Testis (tissue), 2 donors: ENCODE measurements around the gene KIF5C.

Experiments
- POLR2A ChIP-seq: fragments of 450-650 bp; IDR thresholded peaks from one replicate; pipeline ENCODE4 v1.6.1; 2017; ENCODE audit warnings: antibody characterized with exemption, mild to moderate bottlenecking, moderate library complexity
- TF ChIP-seq, protein P1 (sequence below), 3 experiments: fragments of 450-650 bp in 2 of 3; fragments of 200-600 bp in 1 of 3; sonication (generic) in 1 of 3; IDR thresholded peaks; one replicate each; pipeline ENCODE4 v1.5.1; 2016 to 2019; ENCODE audit warnings: antibody characterized with exemption in 3 of 3, mild to moderate bottlenecking in 2 of 3, moderate library complexity in 1 of 3

DNA sequence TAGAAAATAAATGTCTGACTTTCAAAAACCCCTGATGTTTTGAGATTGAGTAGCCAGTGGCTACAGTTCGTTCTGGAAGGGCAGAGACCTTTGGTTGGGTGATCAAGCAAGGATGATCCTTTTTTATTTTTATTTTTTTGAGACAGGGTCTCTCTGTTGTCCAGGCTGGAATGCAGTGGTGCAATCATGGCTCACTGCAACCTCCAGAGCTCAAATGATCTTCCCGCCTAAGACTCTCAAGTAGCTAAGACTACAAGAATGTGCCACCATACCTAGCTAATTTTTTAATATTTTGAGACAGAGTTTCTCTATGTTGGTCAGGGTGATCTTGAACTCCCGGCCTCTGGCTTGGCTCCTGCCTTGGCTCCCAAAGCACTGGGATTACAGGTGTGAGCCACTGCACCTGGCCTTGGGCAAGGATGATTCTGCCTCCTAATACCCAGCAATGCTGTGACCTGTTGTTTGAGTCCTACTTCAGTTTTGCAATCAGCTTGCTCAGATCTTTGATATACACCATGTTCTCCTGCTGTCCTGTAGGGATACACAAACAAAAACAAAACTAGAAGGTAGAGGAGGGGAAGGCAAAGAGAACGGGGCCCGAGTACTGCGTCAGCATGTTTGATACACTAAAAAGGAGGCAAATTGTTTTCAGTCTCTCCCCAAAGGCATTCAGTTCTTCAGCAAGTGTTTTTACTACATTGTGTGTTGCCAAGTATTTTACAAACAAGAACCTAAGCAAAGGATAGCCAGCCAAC is 104.3 kb downstream of the KIF5C start:
- TF ChIP-seq, protein P1, sequence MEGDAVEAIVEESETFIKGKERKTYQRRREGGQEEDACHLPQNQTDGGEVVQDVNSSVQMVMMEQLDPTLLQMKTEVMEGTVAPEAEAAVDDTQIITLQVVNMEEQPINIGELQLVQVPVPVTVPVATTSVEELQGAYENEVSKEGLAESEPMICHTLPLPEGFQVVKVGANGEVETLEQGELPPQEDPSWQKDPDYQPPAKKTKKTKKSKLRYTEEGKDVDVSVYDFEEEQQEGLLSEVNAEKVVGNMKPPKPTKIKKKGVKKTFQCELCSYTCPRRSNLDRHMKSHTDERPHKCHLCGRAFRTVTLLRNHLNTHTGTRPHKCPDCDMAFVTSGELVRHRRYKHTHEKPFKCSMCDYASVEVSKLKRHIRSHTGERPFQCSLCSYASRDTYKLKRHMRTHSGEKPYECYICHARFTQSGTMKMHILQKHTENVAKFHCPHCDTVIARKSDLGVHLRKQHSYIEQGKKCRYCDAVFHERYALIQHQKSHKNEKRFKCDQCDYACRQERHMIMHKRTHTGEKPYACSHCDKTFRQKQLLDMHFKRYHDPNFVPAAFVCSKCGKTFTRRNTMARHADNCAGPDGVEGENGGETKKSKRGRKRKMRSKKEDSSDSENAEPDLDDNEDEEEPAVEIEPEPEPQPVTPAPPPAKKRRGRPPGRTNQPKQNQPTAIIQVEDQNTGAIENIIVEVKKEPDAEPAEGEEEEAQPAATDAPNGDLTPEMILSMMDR (IDR thresholded peaks at IDR 0.05), result no peak
- TF ChIP-seq POLR2A, result no peak
